GM19351 (cell line): Measurements from ENCODE around the gene SLC35D3.
"Not testable (repeated sequence)": the region's sequence is repeated elsewhere in the genome, so short reads cannot be mapped to it uniquely, and the experiment has no call there.

Source experiments
- ATAC-seq: cut with Tn5 transposase; IDR thresholded peaks from one replicate; pipeline ENCODE4 v1.9.1; 2021; ENCODE audit warnings: mild to moderate bottlenecking, moderate library complexity; ENCODE audit not compliant: unreplicated experiment

Gene SLC35D3, protein sequence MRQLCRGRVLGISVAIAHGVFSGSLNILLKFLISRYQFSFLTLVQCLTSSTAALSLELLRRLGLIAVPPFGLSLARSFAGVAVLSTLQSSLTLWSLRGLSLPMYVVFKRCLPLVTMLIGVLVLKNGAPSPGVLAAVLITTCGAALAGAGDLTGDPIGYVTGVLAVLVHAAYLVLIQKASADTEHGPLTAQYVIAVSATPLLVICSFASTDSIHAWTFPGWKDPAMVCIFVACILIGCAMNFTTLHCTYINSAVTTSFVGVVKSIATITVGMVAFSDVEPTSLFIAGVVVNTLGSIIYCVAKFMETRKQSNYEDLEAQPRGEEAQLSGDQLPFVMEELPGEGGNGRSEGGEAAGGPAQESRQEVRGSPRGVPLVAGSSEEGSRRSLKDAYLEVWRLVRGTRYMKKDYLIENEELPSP

GRCh38 chr6:136921936-136922684, at the start of gene SLC35D3:
Gene SLC35D3, plus strand, starts transcription at chr6:136922301. Its CDS starts 128 bp downstream, at chr6:136922429.
- no peak for ATAC-seq

- no peak for ATAC-seq
Measured at GRCh38 chr6:136873748-136874147, 48.4 kb upstream of the SLC35D3 start.

DNA sequence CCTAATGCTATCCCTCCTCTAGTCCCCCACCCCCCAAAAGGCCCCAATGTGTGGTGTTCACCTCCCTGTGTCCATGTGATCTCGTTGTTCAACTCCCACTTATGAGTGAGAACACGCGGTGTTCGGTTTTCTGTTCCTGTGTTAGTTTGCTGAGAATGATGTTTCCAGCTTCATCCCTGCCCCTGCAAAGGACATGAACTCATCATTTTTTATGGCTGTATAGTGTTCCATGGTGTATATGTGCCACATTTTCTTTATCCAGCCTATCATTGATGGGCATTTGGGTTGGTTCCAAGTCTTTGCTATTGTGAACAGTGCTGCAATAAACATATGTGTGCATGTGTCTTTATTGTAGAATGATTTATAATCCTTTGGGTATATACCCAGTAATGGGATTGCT, 45.6 kb upstream of the SLC35D3 start:
- not testable (repeated sequence) for ATAC-seq

GRCh38 chr6:136880748-136881460, 41.2 kb upstream of the SLC35D3 start:
- ATAC-seq: no peak

DNA sequence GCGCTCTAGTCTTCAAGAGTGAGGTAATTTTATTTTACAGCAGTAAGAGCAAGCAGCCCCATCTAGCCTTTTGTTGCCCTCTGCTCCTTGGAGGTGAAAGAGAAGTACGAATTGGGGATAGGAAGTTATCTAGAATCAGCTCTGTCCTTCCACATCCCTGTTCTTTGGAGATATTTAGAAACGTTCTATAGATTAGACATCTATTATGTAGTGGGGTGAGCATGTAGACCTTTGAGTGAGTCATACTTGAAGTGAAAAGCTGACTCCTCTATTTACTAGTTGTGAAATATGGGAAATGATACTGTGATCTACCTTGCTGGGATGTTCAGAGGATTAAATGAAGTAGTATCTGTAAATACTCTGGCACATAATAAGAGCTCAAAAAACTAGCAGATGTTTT, 36.0 kb upstream of the SLC35D3 start:
- no peak for ATAC-seq

DNA sequence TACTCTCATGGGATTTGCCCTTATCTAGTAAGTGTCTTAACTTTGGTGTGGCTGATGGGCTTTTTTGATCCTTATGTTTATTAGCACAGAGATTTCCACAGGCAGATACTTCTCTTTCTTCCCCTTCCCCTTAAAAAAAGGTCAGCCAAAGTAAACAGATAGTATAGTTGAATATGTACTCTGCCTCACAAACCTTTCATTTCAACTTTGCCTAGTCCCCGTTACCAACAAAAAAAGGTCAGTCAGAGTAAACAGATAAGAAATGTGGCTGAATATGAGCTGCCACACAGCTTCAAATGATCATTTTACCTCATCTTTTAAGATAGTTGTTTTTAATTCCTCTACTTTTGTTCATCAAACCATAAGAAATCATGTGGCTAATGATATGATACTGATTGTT, 34.1 kb upstream of the SLC35D3 start:
- no peak for ATAC-seq

DNA sequence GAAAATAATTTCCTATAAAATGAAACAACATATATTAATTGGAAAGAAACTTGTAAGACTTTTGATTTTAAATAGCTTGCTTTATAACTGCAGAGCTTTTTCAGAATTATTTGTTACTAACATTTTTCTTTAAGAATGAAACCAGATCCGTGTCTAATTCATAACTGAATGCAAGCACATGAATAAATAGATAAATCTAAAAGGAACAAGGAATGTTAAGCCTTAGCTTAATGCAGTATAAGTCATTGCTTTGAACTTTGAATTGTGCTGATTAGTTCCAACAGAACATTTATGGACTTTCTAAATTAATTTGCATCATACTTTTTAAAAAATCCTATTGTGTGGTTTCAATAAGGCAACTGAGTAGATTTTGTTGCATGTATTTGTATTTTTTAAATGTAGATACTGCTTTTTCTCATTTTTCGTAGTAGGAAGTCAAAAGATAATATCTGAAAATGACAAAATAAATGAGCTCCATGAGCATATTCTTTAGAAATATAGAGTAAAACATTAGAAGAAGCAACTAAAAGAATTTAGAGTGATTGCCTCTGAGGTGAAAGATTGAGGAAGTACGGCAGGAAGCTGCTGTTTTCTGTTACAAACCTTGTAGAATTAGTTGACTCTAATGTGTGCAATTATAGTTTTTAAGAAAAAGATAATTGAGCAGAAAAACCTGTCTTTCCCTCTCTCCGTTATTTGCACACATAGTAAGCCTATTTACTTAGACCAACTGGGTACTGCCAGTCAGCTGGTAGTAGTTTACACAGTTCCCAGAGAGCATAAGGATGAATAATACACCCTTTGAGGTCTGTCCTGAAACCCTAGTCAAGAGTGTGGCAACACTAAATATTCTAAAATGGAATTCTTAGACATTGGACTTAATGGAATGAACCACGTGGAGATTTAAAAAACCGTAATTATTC, 32.6 kb upstream of the SLC35D3 start:
- no peak for ATAC-seq

GRCh38 chr6:136890194-136890839, 31.8 kb upstream of the SLC35D3 start:
- ATAC-seq: no peak

GRCh38 chr6:136890986-136891385, 31.1 kb upstream of the SLC35D3 start:
- ATAC-seq: no peak

GRCh38 chr6:136893187-136893586, 28.9 kb upstream of the SLC35D3 start:
- no peak for ATAC-seq

DNA sequence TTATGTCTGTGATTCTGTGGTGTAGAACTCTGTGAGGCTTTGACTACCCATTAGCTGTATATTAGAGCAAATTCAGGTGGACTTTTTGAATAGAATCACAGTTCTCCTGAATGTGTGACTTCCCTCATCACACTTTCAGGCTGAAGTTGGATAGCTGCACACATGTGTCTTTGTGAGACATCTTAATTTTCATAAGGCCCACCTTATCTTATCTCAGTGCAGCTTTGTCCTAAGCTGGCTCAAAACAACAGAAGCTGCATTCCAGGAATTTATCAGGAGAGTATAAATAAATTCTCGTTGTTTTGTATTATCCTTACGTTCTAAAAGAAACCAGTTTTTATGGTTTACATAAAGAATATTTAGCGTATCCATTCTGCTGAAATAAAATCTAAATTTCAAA, 26.2 kb upstream of the SLC35D3 start:
- no peak for ATAC-seq

DNA sequence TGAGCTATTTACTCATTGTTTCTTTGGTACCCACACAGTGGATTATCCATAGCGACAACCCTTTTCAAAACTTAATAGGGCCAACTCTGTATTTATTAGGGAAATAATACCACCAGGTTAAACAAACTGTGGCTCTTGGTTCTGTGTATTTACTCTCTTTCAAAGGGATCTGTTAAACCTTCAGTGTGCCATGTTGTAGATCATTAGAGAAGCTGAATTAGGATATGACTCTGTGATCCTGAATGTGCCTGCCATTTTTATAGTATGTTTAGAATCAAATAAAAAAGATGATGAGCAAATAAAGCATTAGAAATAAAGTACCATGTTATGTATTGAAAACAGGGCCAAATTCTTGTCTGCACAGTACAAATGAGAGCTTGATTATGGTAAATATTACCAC, 25.0 kb upstream of the SLC35D3 start:
- no peak for ATAC-seq

- ATAC-seq: no peak
Measured at GRCh38 chr6:136901212-136901784, 20.8 kb upstream of the SLC35D3 start.

DNA sequence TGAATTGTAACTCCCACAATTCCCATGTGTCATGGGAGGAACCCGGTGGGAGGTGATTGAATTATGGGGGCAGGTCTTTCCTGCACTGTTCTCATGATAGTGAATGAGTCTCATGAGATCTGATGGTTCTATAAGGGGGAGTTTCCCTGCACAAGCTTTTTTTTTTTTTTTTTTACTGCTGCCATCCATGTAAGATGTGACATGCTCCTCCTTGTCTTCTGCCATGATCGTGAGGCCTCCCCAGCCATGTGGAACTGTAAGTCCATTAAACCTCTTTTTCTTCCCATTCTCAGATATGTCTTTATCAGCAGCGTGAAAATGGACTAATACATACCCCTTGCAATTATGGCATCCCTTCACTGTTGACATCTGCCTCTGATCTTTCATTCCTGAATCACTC, 17.6 kb upstream of the SLC35D3 start:
- ATAC-seq: not testable (repeated sequence)

GRCh38 chr6:136914947-136915346, 7.2 kb upstream of the SLC35D3 start:
- no peak for ATAC-seq

DNA sequence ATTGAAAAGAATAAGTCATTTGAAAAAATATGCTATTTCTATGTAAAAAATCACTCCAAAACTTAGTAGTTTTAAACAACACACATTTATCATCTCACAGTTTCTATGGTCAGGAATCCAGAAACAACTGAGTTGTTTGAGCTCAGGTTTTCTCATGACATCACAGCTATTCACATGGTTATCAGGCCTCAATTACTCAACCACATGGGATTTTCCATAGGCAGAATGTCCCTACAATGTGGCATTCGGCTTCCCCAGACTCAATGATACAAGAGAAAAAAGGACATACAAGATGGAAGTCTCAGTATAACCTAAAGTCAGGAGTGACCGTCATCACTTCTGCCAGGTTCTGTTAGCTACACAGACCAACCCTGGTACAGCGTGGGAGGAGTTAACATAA, 3.4 kb upstream of the SLC35D3 start:
- ATAC-seq: no peak

GRCh38 chr6:136920216-136920615, 1.9 kb upstream of the SLC35D3 start:
- ATAC-seq: no peak

- ATAC-seq: no peak
Measured at GRCh38 chr6:136920671-136921380, 1.3 kb upstream of the SLC35D3 start.

GRCh38 chr6:136921381-136921935, 643 bp upstream of the SLC35D3 start:
- ATAC-seq: no peak
